H1 (cell line): ENCODE results near the gene NAA10. TPM values are rescaled to one million over a fixed set of nuclear protein-coding genes. Genes with fewer than 3 reads are reported as not detected.

Source experiments
- RXRA ChIP-seq: IDR thresholded peaks from 2 replicates; pipeline ENCODE4 v1.6.1; 2011; ENCODE audit warnings: low read depth, mild to moderate bottlenecking, low read length, moderate library complexity; ENCODE audit not compliant: insufficient read depth
- SIN3A ChIP-seq, 2 experiments: IDR thresholded peaks in 1 of 2; conservative IDR thresholded peaks in 1 of 2; 2 replicates each; pipeline ENCODE4 v1.6.1; 2011 to 2012; ENCODE audit warnings: low read length in 2 of 2, improper control_type of control experiment in 1 of 2, low read depth in 1 of 2, mild to moderate bottlenecking in 1 of 2
- polyA plus RNA-seq, 7 experiments: library from polyadenylated mRNA; depleted of rRNA in 3 of 7; stranded (reverse) in 5 of 7; unstranded in 2 of 7; fragments of >200 nt in 5 of 7; fragments of 200-250 nt in 2 of 7; gene quantifications; 1 replicate in 5 of 7; 2 replicates in 1 of 7; 4 replicates in 1 of 7; pipeline versions ENCODE4 v1.2.1 to v1.2.3, GENCODE V29; 2011 to 2013; ENCODE audit warnings: missing spikeins in 2 of 7, mixed read lengths in 2 of 7
- total RNA-seq: library from RNA; stranded (reverse); fragmentation: NEBNext Ultra II Directional; extraction: Animal tissue kit (Norgen Biotek cat#: 25700); gene quantifications from 2 replicates; pipeline ENCODE4 v1.2.1, GENCODE V29; 2021

Gene NAA10
- total and polyA plus RNA-seq, 2 of the 8 experiments (the other 6 are each of a cell fraction or from before 2014, with no cell fraction given): 80.4 to 98.8 TPM

GRCh38 chrX:153937056-153937455 lies 2.2 kb upstream of the NAA10 start (continued):
- TF ChIP-seq SIN3A (conservative IDR thresholded peaks at IDR 0.05 in 1 of 2, IDR thresholded peaks at IDR 0.05 in 1 of 2; ENCODE audit: low read depth in 1 of 2, low read length in 2 of 2) (no peak), RXRA (no peak)
- TF ChIP-seq, all 59 proteins: peak for 0
